ENCODE results near the gene FRK. TPM values are rescaled to one million over a fixed set of nuclear protein-coding genes. Genes with fewer than 3 reads are reported as not detected.
"Not testable (repeated sequence)": the region's sequence is repeated elsewhere in the genome, so short reads cannot be mapped to it uniquely, and the experiment has no call there.

The FRK gene
- total RNA-seq, 4 donors from 2014 or later, result 7.4 to 54.3 (median 31.2) TPM

- Histone ChIP-seq H3K4me1 (no peaks in the 10 kb centered on the region), H3K27me3 (no peaks in the 10 kb centered on the region), H3K27ac (no peak overlapping the region), H3K9me3 (no peaks in the 10 kb centered on the region), H3K36me3 (no peaks in the 10 kb centered on the region), H3K4me3 (no peak overlapping the region)
- TF ChIP-seq CTCF (IDR thresholded peaks at IDR 0.05) (no peak), POLR2A (IDR thresholded peaks at IDR 0.05) (no peak)
- no peak for DNase-seq
Measured at GRCh38 chr6:115891111-115891669, 169.5 kb downstream of the FRK start.

- no peaks in the 10 kb centered on the region for H3K36me3 ChIP-seq
- no peaks in the 10 kb centered on the region for H3K27me3 ChIP-seq
- no peak for TF ChIP-seq CTCF (IDR thresholded peaks at IDR 0.05)
- no peak for TF ChIP-seq POLR2A (IDR thresholded peaks at IDR 0.05)
- no peak overlapping the region for H3K4me3 ChIP-seq
- no peaks in the 10 kb centered on the region for H3K4me1 ChIP-seq
- no peaks in the 10 kb centered on the region for H3K9me3 ChIP-seq
- no peak for DNase-seq
- no peak overlapping the region for H3K27ac ChIP-seq
Measured at GRCh38 chr6:115890238-115890637, 170.5 kb downstream of the FRK start.

GRCh38 chr6:115888687-115889470 is 171.8 kb downstream of the FRK start:
- H3K36me3 ChIP-seq, H3K27ac ChIP-seq, DNase-seq, H3K27me3 ChIP-seq, H3K4me1 ChIP-seq, H3K4me3 ChIP-seq, H3K9me3 ChIP-seq: not testable (repeated sequence)

GRCh38 chr6:115887891-115888290 is 172.8 kb downstream of the FRK start:
- H3K9me3 ChIP-seq, result no peaks in the 10 kb centered on the region
- H3K4me1 ChIP-seq, result no peaks in the 10 kb centered on the region
- DNase-seq, result no peak
- H3K4me3 ChIP-seq, result no peak overlapping the region
- H3K27ac ChIP-seq, result no peak overlapping the region
- no peak for TF ChIP-seq CTCF (IDR thresholded peaks at IDR 0.05)
- no peak for TF ChIP-seq POLR2A (IDR thresholded peaks at IDR 0.05)
- H3K36me3 ChIP-seq, result no peaks in the 10 kb centered on the region
- H3K27me3 ChIP-seq, result no peaks in the 10 kb centered on the region

GRCh38 chr6:115885636-115886366 is 174.9 kb downstream of the FRK start:
- TF ChIP-seq CTCF (IDR thresholded peaks at IDR 0.05) (no peak), POLR2A (IDR thresholded peaks at IDR 0.05) (no peak)
- no peak overlapping the region for H3K27ac ChIP-seq
- no peak for DNase-seq
- no peaks in the 10 kb centered on the region for H3K27me3 ChIP-seq
- H3K4me1 ChIP-seq, result no peaks in the 10 kb centered on the region
- no peaks in the 10 kb centered on the region for H3K9me3 ChIP-seq
- H3K4me3 ChIP-seq, result no peak overlapping the region
- no peaks in the 10 kb centered on the region for H3K36me3 ChIP-seq

- Histone ChIP-seq H3K9me3 (no peaks in the 10 kb centered on the region), H3K4me3 (no peak overlapping the region), H3K36me3 (no peaks in the 10 kb centered on the region), H3K4me1 (no peaks in the 10 kb centered on the region), H3K27ac (no peak overlapping the region), H3K27me3 (no peaks in the 10 kb centered on the region)
- no peak for DNase-seq
- no peak for TF ChIP-seq POLR2A (IDR thresholded peaks at IDR 0.05)
- TF ChIP-seq CTCF (IDR thresholded peaks at IDR 0.05), result no peak
Measured at GRCh38 chr6:115882771-115883170, 177.9 kb downstream of the FRK start.

Data from Peyer's patch (tissue), 4 donors.